Measurements from ENCODE around the gene DZIP1L. TPM values are rescaled to one million over a fixed set of nuclear protein-coding genes. Genes with fewer than 3 reads are reported as not detected.

The DZIP1L gene
- total RNA-seq, 1 donor from 2014 or later, result 23.4 TPM

DNA sequence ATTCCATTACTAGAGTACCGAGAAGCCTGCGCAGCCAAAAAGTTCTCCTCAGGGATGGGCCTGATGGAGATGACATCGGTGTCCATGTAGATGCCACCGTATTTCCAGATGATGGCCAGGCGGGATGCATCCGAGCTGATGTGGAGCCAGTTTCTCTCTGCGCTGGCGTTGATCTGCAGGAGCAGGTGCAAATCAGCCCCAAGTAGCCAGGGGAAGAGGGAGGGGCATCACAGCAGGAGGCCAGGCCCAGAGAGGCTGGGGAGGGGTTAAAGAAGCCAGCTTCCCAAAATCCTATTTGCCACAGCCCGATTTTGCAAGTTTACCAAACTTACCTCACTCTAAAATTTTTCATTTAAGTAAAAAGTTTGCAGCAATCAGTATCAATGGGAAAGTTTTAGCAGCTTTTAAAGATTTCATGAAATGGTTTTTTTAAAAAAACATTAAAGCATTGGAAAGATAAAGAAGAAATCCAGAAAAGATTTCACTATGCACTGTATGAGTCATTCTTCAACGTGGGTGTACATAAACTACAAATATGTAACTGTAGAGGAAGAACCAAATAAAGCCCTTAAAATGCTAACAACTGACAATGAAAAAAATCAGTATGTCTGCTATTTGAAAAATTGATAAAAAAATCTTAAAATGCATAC, 9.4 kb upstream of the DZIP1L start:
- TF ChIP-seq, protein P1, sequence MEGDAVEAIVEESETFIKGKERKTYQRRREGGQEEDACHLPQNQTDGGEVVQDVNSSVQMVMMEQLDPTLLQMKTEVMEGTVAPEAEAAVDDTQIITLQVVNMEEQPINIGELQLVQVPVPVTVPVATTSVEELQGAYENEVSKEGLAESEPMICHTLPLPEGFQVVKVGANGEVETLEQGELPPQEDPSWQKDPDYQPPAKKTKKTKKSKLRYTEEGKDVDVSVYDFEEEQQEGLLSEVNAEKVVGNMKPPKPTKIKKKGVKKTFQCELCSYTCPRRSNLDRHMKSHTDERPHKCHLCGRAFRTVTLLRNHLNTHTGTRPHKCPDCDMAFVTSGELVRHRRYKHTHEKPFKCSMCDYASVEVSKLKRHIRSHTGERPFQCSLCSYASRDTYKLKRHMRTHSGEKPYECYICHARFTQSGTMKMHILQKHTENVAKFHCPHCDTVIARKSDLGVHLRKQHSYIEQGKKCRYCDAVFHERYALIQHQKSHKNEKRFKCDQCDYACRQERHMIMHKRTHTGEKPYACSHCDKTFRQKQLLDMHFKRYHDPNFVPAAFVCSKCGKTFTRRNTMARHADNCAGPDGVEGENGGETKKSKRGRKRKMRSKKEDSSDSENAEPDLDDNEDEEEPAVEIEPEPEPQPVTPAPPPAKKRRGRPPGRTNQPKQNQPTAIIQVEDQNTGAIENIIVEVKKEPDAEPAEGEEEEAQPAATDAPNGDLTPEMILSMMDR (IDR thresholded peaks at IDR 0.05), result no peak
- Mint-ChIP-seq H3K4me1 (ENCODE audit: unreplicated experiment) (peaks cover 17% of the 10 kb centered on the region), H3K27me3 (ENCODE audit: unreplicated experiment) (no peaks in the 10 kb centered on the region), H3K4me3 (ENCODE audit: unreplicated experiment) (no peak overlapping the region), H3K36me3 (ENCODE audit: unreplicated experiment) (no peaks in the 10 kb centered on the region), H3K27ac (ENCODE audit: unreplicated experiment) (no peak overlapping the region), H3K9me3 (ENCODE audit: unreplicated experiment) (no peaks in the 10 kb centered on the region)
- DNase-seq (ENCODE audit: extremely low spot score, unreplicated experiment), result peak; percentile 70

DNA sequence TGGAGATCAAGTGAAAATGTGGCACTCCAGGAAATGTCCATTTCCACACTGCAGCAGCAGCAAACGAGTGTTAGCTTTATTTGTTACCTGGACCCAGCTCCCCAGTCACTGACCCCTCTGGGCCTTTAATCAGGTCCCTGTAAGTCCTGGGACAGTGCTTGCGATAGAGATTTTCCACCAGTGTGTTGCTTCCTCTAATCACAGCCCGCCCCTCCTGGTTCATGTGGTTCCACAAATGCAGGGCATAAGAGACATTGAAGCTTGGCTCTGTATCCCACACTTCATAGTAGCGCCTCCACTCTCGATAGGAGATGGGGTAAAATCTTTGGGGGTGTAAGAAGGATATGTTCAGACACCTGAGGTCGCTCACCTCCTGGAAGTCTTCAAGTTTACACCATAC, 8.8 kb upstream of the DZIP1L start:
- DNase-seq (ENCODE audit: extremely low spot score, unreplicated experiment), result no peak
- no peaks in the 10 kb centered on the region for H3K27me3 Mint-ChIP-seq (ENCODE audit: unreplicated experiment)
- H3K27ac Mint-ChIP-seq (ENCODE audit: unreplicated experiment), result no peak overlapping the region
- no peaks in the 10 kb centered on the region for H3K36me3 Mint-ChIP-seq (ENCODE audit: unreplicated experiment)
- H3K4me1 Mint-ChIP-seq (ENCODE audit: unreplicated experiment), result peaks cover 17% of the 10 kb centered on the region
- TF ChIP-seq, protein P1 (IDR thresholded peaks at IDR 0.05), result no peak
- no peaks in the 10 kb centered on the region for H3K9me3 Mint-ChIP-seq (ENCODE audit: unreplicated experiment)
- no peak overlapping the region for H3K4me3 Mint-ChIP-seq (ENCODE audit: unreplicated experiment)

DNA sequence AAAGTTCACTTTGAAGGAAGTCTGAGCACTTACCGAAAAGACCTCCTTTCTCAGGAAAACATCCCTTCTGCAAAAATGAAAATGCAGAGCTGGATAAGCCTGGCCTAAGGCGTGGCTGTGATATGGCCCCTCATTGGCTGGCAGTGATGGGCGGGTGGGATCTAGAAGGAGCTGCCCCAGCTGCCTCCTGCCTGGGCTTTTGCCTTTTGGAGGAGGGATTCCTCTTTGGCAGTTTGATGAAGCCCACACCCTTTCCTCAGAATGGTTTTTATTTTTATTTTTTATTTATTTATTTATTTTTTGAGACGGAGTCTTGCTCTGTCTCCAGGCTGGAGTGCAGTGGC, 4.0 kb upstream of the DZIP1L start:
- no peaks in the 10 kb centered on the region for H3K27me3 Mint-ChIP-seq (ENCODE audit: unreplicated experiment)
- TF ChIP-seq, protein P1 (IDR thresholded peaks at IDR 0.05), result no peak
- peaks cover 13% of the 10 kb centered on the region for H3K4me1 Mint-ChIP-seq (ENCODE audit: unreplicated experiment)
- H3K9me3 Mint-ChIP-seq (ENCODE audit: unreplicated experiment), result no peaks in the 10 kb centered on the region
- peak; percentile 34 for DNase-seq (ENCODE audit: extremely low spot score, unreplicated experiment)
- H3K4me3 Mint-ChIP-seq (ENCODE audit: unreplicated experiment), result no peak overlapping the region
- H3K27ac Mint-ChIP-seq (ENCODE audit: unreplicated experiment), result no peak overlapping the region
- H3K36me3 Mint-ChIP-seq (ENCODE audit: unreplicated experiment), result no peaks in the 10 kb centered on the region

DNA sequence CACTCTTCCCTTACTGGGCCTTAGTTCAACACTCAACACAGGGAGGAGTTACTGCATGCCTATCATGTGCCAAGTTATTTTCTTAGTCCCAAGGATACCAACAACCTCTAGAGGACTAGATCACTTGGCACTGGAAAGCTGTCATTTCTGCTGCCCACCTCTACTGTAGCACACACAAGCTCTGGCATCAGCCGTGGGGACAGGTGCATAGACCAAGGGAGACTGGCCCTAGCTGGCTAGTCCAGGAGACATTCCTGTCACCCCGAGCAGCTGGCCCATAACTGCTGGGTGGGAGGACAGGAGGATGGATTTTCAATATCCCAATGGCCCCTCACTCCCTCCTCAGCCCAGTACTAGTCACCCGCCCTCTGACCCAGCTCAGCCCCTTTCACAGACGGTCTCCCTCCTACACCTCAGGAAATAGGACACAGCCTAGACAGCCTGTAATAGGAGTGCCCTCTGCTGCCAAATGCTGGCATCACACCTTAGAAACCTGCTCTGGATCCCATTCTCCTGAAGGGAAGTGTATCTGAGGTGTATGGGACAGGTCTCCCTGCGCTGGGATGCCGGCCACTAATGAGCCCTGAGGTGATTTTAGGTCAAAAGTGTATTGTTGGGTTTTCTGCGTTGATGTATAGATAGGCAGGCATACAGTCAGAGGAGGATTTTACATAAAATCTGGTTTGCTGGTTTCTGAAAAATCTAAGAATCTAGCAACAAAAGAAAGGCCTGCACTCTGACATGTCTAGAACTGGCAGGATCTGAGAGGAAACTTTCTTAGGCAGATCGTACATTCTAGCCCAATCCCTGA, 3.4 kb upstream of the DZIP1L start:
- peak; percentile 91 for DNase-seq (ENCODE audit: extremely low spot score, unreplicated experiment)
- TF ChIP-seq, protein P1 (IDR thresholded peaks at IDR 0.05), result peak; percentile 91
- Mint-ChIP-seq H3K4me3 (ENCODE audit: unreplicated experiment) (no peak overlapping the region), H3K4me1 (ENCODE audit: unreplicated experiment) (peaks cover 19% of the 10 kb centered on the region), H3K9me3 (ENCODE audit: unreplicated experiment) (no peaks in the 10 kb centered on the region), H3K27me3 (ENCODE audit: unreplicated experiment) (no peaks in the 10 kb centered on the region), H3K36me3 (ENCODE audit: unreplicated experiment) (no peaks in the 10 kb centered on the region), H3K27ac (ENCODE audit: unreplicated experiment) (no peak overlapping the region)

DNA sequence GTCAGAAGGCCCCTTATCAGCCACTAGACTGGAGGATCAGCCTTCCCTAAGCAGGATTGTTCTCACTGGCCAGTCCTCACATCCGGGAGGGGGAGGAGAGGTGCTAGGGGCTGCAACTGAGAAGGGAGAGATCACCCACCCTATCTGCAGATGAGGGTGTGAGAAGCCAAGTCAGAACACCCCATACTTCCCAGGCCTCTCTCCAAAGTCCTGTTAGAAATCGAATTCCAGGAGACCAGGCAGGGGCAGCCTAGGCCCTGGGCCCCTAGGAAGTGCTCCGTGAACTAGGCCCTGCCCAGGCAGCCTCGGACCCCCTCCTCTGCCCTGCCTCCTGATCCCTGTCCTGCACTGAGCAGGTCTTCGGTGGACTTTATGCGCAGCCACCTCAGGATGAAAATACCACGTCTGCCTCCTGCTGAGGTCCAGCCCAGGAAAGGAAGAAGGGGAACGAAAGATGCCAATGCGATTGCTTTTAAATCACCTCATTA, 933 bp downstream of the DZIP1L start:
- no peak for DNase-seq (ENCODE audit: extremely low spot score, unreplicated experiment)

More for the DNA sequence above, 933 bp downstream of the DZIP1L start:
- no peaks in the 10 kb centered on the region for H3K9me3 Mint-ChIP-seq (ENCODE audit: unreplicated experiment)
- H3K36me3 Mint-ChIP-seq (ENCODE audit: unreplicated experiment), result peaks cover 7% of the 10 kb centered on the region
- TF ChIP-seq, protein P1 (IDR thresholded peaks at IDR 0.05), result no peak
- H3K27ac Mint-ChIP-seq (ENCODE audit: unreplicated experiment), result peak overlapping the region; percentile 92
- peak overlapping the region; percentile 93 for H3K4me3 Mint-ChIP-seq (ENCODE audit: unreplicated experiment)
- H3K4me1 Mint-ChIP-seq (ENCODE audit: unreplicated experiment), result peaks cover 35% of the 10 kb centered on the region
- H3K27me3 Mint-ChIP-seq (ENCODE audit: unreplicated experiment), result no peaks in the 10 kb centered on the region
